CD14-positive monocyte (primary cell): Measurements from ENCODE around the gene CNTN5. TPM values are rescaled to one million over a fixed set of nuclear protein-coding genes. Genes with fewer than 3 reads are reported as not detected.

Experiments
- DNase-seq, 3 donors: peaks; one replicate each; pipeline ENCODE4 v3.0.0-alpha.2; 2011 to 2022
- H2AFZ ChIP-seq: 2 replicates; pipeline ENCODE4 v1.6.0; 2012; ENCODE audit warnings: mild to moderate bottlenecking, low read depth, low read length, inconsistent platforms; ENCODE audit not compliant: insufficient read depth, poor library complexity, severe bottlenecking
- H3K27ac ChIP-seq, 2 donors: 1 replicate in 1 of 2; 2 replicates in 1 of 2; pipeline ENCODE4 v1.5.1; 2012 to 2013; ENCODE audit warnings: low read length in 2 of 2, control low read depth in 1 of 2, inconsistent platforms in 1 of 2, low read depth in 1 of 2, mild to moderate bottlenecking in 1 of 2
- H3K27me3 ChIP-seq, 2 donors: one replicate each; pipeline versions ENCODE4 v1.6.0 to v1.6.1; 2011 to 2013; ENCODE audit warnings: low read length in 2 of 2; ENCODE audit not compliant: control insufficient read depth in 2 of 2, insufficient read depth in 2 of 2
- H3K36me3 ChIP-seq, 2 donors: replicated peaks in 1 of 2; 1 replicate in 1 of 2; 2 replicates in 1 of 2; pipeline versions ENCODE4 v1.5.1 to v1.6.1; 2012 to 2013; ENCODE audit warnings: low read length in 2 of 2, control low read depth in 1 of 2, inconsistent platforms in 1 of 2, mild to moderate bottlenecking in 1 of 2; ENCODE audit not compliant: insufficient read depth in 2 of 2, control insufficient read depth in 1 of 2
- H3K4me1 ChIP-seq, 2 donors: 1 replicate in 1 of 2; 2 replicates in 1 of 2; pipeline versions ENCODE4 v1.5.1 to v1.6.1; 2012 to 2013; ENCODE audit warnings: low read length in 2 of 2, control low read depth in 1 of 2, inconsistent platforms in 1 of 2, mild to moderate bottlenecking in 1 of 2, moderate library complexity in 1 of 2; ENCODE audit not compliant: insufficient read depth in 2 of 2, control insufficient read depth in 1 of 2
- H3K4me2 ChIP-seq: replicated peaks from 2 replicates; pipeline ENCODE3; 2012; ENCODE audit warnings: low read length, moderate library complexity, mild to moderate bottlenecking; ENCODE audit not compliant: poor library complexity, severe bottlenecking; ENCODE audit errors: extremely low read depth
- H3K4me3 ChIP-seq, 3 experiments: fragments of 200-600 bp in 1 of 3; sonication (generic) in 1 of 3; replicated peaks in 1 of 3; 1 replicate in 2 of 3; 2 replicates in 1 of 3; pipeline ENCODE4 v1.5.1; 2011 to 2013; ENCODE audit warnings: low read length in 3 of 3, mild to moderate bottlenecking in 3 of 3, control low read depth in 2 of 3, low read depth in 2 of 3, inconsistent platforms in 1 of 3, moderate library complexity in 1 of 3
- H3K79me2 ChIP-seq: 2 replicates; pipeline ENCODE4 v1.6.0; 2012; ENCODE audit warnings: mild to moderate bottlenecking, control low read depth, inconsistent platforms, low read length, moderate library complexity; ENCODE audit not compliant: insufficient read depth
- H3K9ac ChIP-seq: 2 replicates; pipeline ENCODE4 v1.6.0; 2017; ENCODE audit warnings: low read length, mild to moderate bottlenecking; ENCODE audit not compliant: insufficient read depth, poor library complexity, severe bottlenecking
- H3K9me3 ChIP-seq, 2 donors: replicated peaks in 1 of 2; 1 replicate in 1 of 2; 2 replicates in 1 of 2; pipeline versions ENCODE4 v1.5.1 to v1.6.1; 2012 to 2013; ENCODE audit warnings: low read length in 2 of 2, control low read depth in 1 of 2; ENCODE audit not compliant: control insufficient read depth in 1 of 2, insufficient read depth in 1 of 2
- H4K20me1 ChIP-seq: 2 replicates; pipeline ENCODE4 v1.6.0; 2012; ENCODE audit warnings: mild to moderate bottlenecking, low read length, control low read depth, moderate library complexity; ENCODE audit not compliant: insufficient read depth
- H3K27ac Mint-ChIP-seq, 7 donors: one replicate each; pipeline ENCODE4 v1.8.0; 2020; ENCODE audit warnings: mild to moderate bottlenecking in 7 of 7, mixed read lengths in 7 of 7, moderate library complexity in 6 of 7, inconsistent platforms in 2 of 7
- H3K27me3 Mint-ChIP-seq, 3 donors: one replicate each; pipeline ENCODE4 v1.8.0; 2021 to 2022; ENCODE audit warnings: low read depth in 3 of 3, mild to moderate bottlenecking in 3 of 3, mixed read lengths in 3 of 3, moderate library complexity in 3 of 3, inconsistent platforms in 1 of 3
- H3K36me3 Mint-ChIP-seq, 2 donors: one replicate each; pipeline ENCODE4 v1.8.0; 2020; ENCODE audit warnings: mixed read lengths in 2 of 2, inconsistent platforms in 1 of 2, mild to moderate bottlenecking in 1 of 2
- H3K4me1 Mint-ChIP-seq: one replicate; pipeline ENCODE4 v1.8.0; 2020; ENCODE audit warnings: mild to moderate bottlenecking, mixed read lengths
- H3K4me3 Mint-ChIP-seq, 2 donors: one replicate each; pipeline ENCODE4 v1.8.0; 2020; ENCODE audit warnings: mild to moderate bottlenecking in 2 of 2, mixed read lengths in 2 of 2, moderate library complexity in 1 of 2
- H3K9me3 Mint-ChIP-seq, 7 donors: one replicate each; pipeline ENCODE4 v1.8.0; 2020 to 2022; ENCODE audit warnings: mixed read lengths in 7 of 7, mild to moderate bottlenecking in 6 of 7, moderate library complexity in 6 of 7, inconsistent platforms in 2 of 7
- CTCF ChIP-seq: fragments of 200-600 bp; IDR thresholded peaks from one replicate; pipeline ENCODE4 v1.8.0; 2022; ENCODE audit warnings: antibody characterized with exemption, mild to moderate bottlenecking
- WGBS: methylation state at CpG from one replicate; pipeline ENCODE4 v1.1.5; 2013; ENCODE audit warnings: missing lambda C conversion rate; ENCODE audit not compliant: insufficient coverage; 5-methylcytosine and 5-hydroxymethylcytosine counted together
- intact Hi-C, 2 donors: fragments of 100-400 bp; cut with micrococcal nuclease; formaldehyde crosslinking; loops; one replicate each; pipeline versions ENCODE4 v1.15.0 to v1.15.1; 2023
- polyA plus RNA-seq, 3 donors: library from polyadenylated mRNA; depleted of rRNA in 1 of 3; unstranded in 2 of 3; stranded (reverse) in 1 of 3; fragments of 300-500 nt in 2 of 3; fragments of >200 nt in 1 of 3; fragmentation: Illumina TruSeq in 2 of 3; gene quantifications; 1 replicate in 2 of 3; 2 replicates in 1 of 3; pipeline ENCODE4 v1.2.3, GENCODE V29; 2012 to 2021

The CNTN5 gene
- polyA plus RNA-seq, 3 donors, result not detected

- intact Hi-C loops, result no loop called here
- no CpG with 5 or more reads among the region's 1 CpG for WGBS
- Mint-ChIP-seq H3K9me3 (peaks cover 0 to 8% (median 1%) of the 10 kb centered on the region in 7 donors), H3K27ac (no peak overlapping the region), H3K36me3 (no peaks in the 10 kb centered on the region), H3K4me3 (no peak overlapping the region), H3K4me1 (no peaks in the 10 kb centered on the region), H3K27me3 (no peaks in the 10 kb centered on the region)
- H3K4me1 ChIP-seq, result no peaks in the 10 kb centered on the region
- no peaks in the 10 kb centered on the region for H3K27me3 ChIP-seq
- no peak overlapping the region for H3K27ac ChIP-seq
- H3K4me3 ChIP-seq, result no peak overlapping the region
- no peak overlapping the region for H2AFZ ChIP-seq
- peaks cover 0 to 7% of the 10 kb centered on the region in 2 donors for H3K9me3 ChIP-seq
- no peaks in the 10 kb centered on the region for H4K20me1 ChIP-seq
- TF ChIP-seq CTCF, result no peak
- no peaks in the 10 kb centered on the region for H3K36me3 ChIP-seq
- no peaks in the 10 kb centered on the region for H3K79me2 ChIP-seq
- DNase-seq, result no peak
- H3K9ac ChIP-seq, result no peak overlapping the region
- no peak overlapping the region for H3K4me2 ChIP-seq
Measured at GRCh38 chr11:100192181-100192580, 1171.4 kb downstream of the CNTN5 start.

- no peak overlapping the region for H3K27ac Mint-ChIP-seq
- TF ChIP-seq CTCF, result no peak
- no peaks in the 10 kb centered on the region for H3K36me3 ChIP-seq
- H3K4me3 ChIP-seq, result no peak overlapping the region
- no peak for DNase-seq
- no peaks in the 10 kb centered on the region for H3K27me3 Mint-ChIP-seq
- intact Hi-C loops, result no loop called here
- no peaks in the 10 kb centered on the region for H3K4me1 Mint-ChIP-seq
- no peak overlapping the region for H3K27ac ChIP-seq
- no peaks in the 10 kb centered on the region for H3K27me3 ChIP-seq
- no peaks in the 10 kb centered on the region for H3K4me1 ChIP-seq
- peaks cover 0 to 3% of the 10 kb centered on the region in 2 donors for H3K9me3 ChIP-seq
- H3K36me3 Mint-ChIP-seq, result no peaks in the 10 kb centered on the region
- H4K20me1 ChIP-seq, result no peaks in the 10 kb centered on the region
- 81% methylated on average over 1 of the region's 2 CpGs for WGBS
- no peak overlapping the region for H3K9ac ChIP-seq
- peaks cover 0 to 2% (median 0%) of the 10 kb centered on the region in 7 donors for H3K9me3 Mint-ChIP-seq
- H3K4me2 ChIP-seq, result no peak overlapping the region
- H3K79me2 ChIP-seq, result no peaks in the 10 kb centered on the region
- H3K4me3 Mint-ChIP-seq, result no peak overlapping the region
- H2AFZ ChIP-seq, result no peak overlapping the region
Measured at GRCh38 chr11:100203789-100204188, 1183.0 kb downstream of the CNTN5 start.
